Colonic mucosa (tissue), 4 donors: Measurements from ENCODE around the gene SSTR5. TPM values are rescaled to one million over a fixed set of nuclear protein-coding genes. Genes with fewer than 3 reads are reported as not detected.
A peak's percentile ranks its signal among the peaks of the same experiment; 100 is the strongest.

Experiments used
- DNase-seq: peaks from one replicate; pipeline ENCODE4 v3.0.0-alpha.2; 2020
- H3K27ac ChIP-seq: fragments of 200-600 bp; one replicate; pipeline ENCODE4 v1.8.0; 2021
- H3K27me3 ChIP-seq: fragments of 200-600 bp; one replicate; pipeline ENCODE4 v1.8.0; 2021
- H3K36me3 ChIP-seq: fragments of 200-600 bp; one replicate; pipeline ENCODE4 v1.8.0; 2021
- H3K4me1 ChIP-seq: fragments of 200-600 bp; one replicate; pipeline ENCODE4 v1.8.0; 2021; ENCODE audit warnings: mild to moderate bottlenecking
- H3K4me3 ChIP-seq: fragments of 200-600 bp; one replicate; pipeline ENCODE4 v1.8.0; 2021
- H3K9ac ChIP-seq, 2 donors: one replicate each; pipeline ENCODE4 v1.7.0; 2013; ENCODE audit warnings: control low read depth in 2 of 2, low read depth in 2 of 2, low read length in 2 of 2
- H3K9me3 ChIP-seq: fragments of 200-600 bp; one replicate; pipeline ENCODE4 v1.8.0; 2021
- intact Hi-C: fragments of 100-400 bp; cut with DNase I; formaldehyde crosslinking; loops from one replicate; pipeline ENCODE4 v1.14.1; 2022
- total RNA-seq, 2 donors: library from RNA; stranded (reverse); fragmentation: NEBNext Ultra II Directional in 1 of 2; extraction: Animal tissue kit (Norgen Biotek cat#: 25700) in 1 of 2; gene quantifications; one replicate each; pipeline ENCODE4 v1.2.1, GENCODE V29; 2021
- TF ChIP-seq, protein P1 (sequence below): fragments of 200-600 bp; IDR thresholded peaks from one replicate; pipeline ENCODE4 v1.8.0; 2022; ENCODE audit warnings: antibody characterized with exemption, mild to moderate bottlenecking
- donor health status: healthy.
- donor health status: DM: no; HTN: no; CAD: no.
- donor health status: DM: no; HTN: no; CAD: no.

Gene SSTR5
- total RNA-seq, 2 donors from 2014 or later, result 0.24 to 0.37 TPM

GRCh38 chr16:1048442-1049112 lies 24.0 kb upstream of the SSTR5 start:
- DNase-seq, result peak; percentile 43
- Histone ChIP-seq H3K4me1 (no peaks in the 10 kb centered on the region), H3K36me3 (no peaks in the 10 kb centered on the region), H3K27ac (no peak overlapping the region), H3K9ac (no peak overlapping the region), H3K27me3 (peaks cover 16% of the 10 kb centered on the region), H3K9me3 (no peaks in the 10 kb centered on the region), H3K4me3 (no peak overlapping the region)
- intact Hi-C loops, result no loop called here
- TF ChIP-seq, protein P1, sequence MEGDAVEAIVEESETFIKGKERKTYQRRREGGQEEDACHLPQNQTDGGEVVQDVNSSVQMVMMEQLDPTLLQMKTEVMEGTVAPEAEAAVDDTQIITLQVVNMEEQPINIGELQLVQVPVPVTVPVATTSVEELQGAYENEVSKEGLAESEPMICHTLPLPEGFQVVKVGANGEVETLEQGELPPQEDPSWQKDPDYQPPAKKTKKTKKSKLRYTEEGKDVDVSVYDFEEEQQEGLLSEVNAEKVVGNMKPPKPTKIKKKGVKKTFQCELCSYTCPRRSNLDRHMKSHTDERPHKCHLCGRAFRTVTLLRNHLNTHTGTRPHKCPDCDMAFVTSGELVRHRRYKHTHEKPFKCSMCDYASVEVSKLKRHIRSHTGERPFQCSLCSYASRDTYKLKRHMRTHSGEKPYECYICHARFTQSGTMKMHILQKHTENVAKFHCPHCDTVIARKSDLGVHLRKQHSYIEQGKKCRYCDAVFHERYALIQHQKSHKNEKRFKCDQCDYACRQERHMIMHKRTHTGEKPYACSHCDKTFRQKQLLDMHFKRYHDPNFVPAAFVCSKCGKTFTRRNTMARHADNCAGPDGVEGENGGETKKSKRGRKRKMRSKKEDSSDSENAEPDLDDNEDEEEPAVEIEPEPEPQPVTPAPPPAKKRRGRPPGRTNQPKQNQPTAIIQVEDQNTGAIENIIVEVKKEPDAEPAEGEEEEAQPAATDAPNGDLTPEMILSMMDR, result no peak

- Histone ChIP-seq H3K27me3 (peaks cover 16% of the 10 kb centered on the region), H3K27ac (no peak overlapping the region), H3K36me3 (no peaks in the 10 kb centered on the region), H3K4me1 (no peaks in the 10 kb centered on the region), H3K9ac (no peak overlapping the region), H3K4me3 (no peak overlapping the region), H3K9me3 (no peaks in the 10 kb centered on the region)
- DNase-seq, result no peak
- TF ChIP-seq, protein P1, result no peak
- intact Hi-C loops, result no loop called here
Measured at GRCh38 chr16:1049113-1049975, 23.2 kb upstream of the SSTR5 start.

- Histone ChIP-seq H3K27me3 (peaks cover 15% of the 10 kb centered on the region), H3K4me3 (no peak overlapping the region), H3K36me3 (no peaks in the 10 kb centered on the region), H3K9ac (no peak overlapping the region), H3K9me3 (no peaks in the 10 kb centered on the region), H3K4me1 (no peaks in the 10 kb centered on the region), H3K27ac (no peak overlapping the region)
- intact Hi-C loops, result no loop called here
- DNase-seq, result no peak
- TF ChIP-seq, protein P1, result no peak
Measured at GRCh38 chr16:1049976-1050247, 22.6 kb upstream of the SSTR5 start.

- DNase-seq, result no peak
- no peaks in the 10 kb centered on the region for H3K9me3 ChIP-seq
- intact Hi-C loops, result no loop called here
Measured at GRCh38 chr16:1050516-1050915, 22.0 kb upstream of the SSTR5 start.

GRCh38 chr16:1050921-1051320 lies 21.6 kb upstream of the SSTR5 start:
- Histone ChIP-seq H3K27ac (no peak overlapping the region), H3K27me3 (peaks cover 13% of the 10 kb centered on the region), H3K9me3 (no peaks in the 10 kb centered on the region), H3K9ac (no peak overlapping the region), H3K36me3 (no peaks in the 10 kb centered on the region), H3K4me3 (no peak overlapping the region), H3K4me1 (no peaks in the 10 kb centered on the region)
- TF ChIP-seq, protein P1, result no peak
- intact Hi-C loops, result no loop called here
- no peak for DNase-seq

More at GRCh38 chr16:1050516-1050915, 22.0 kb upstream of the SSTR5 start:
- peaks cover 13% of the 10 kb centered on the region for H3K27me3 ChIP-seq
- no peak overlapping the region for H3K9ac ChIP-seq
- H3K36me3 ChIP-seq, result no peaks in the 10 kb centered on the region
- no peak overlapping the region for H3K4me3 ChIP-seq
- TF ChIP-seq, protein P1, result no peak
- H3K4me1 ChIP-seq, result no peaks in the 10 kb centered on the region
- no peak overlapping the region for H3K27ac ChIP-seq
